ENCODE measurements around the gene WBP2NL.
"Not testable (repeated sequence)": the region's sequence is repeated elsewhere in the genome, so short reads cannot be mapped to it uniquely, and the experiment has no call there.

The WBP2NL gene

GRCh38 chr22:41998361-41999261 is at the start of gene WBP2NL:
TSS of gene WBP2NL (plus strand) at chr22:41998788. CDS start at chr22:41998819, 31 bp downstream.
- DNase-seq (ENCODE audit: low read depth in 2 of 2): peak; percentile 48 to 53

GRCh38 chr22:41948928-41949296 is 49.7 kb upstream of the WBP2NL start:
- not testable (repeated sequence) for DNase-seq (ENCODE audit: low read depth in 2 of 2)

GRCh38 chr22:41949297-41949965 is 49.2 kb upstream of the WBP2NL start:
- no peak for DNase-seq (ENCODE audit: low read depth in 2 of 2)

- no peak for DNase-seq (ENCODE audit: low read depth in 2 of 2)
These were observed 46.6 kb upstream of the WBP2NL start, which contains the start of gene SMIM45 for GRCh38 chr22:41951898-41952474. TSS of gene SMIM45 (plus strand) at chr22:41952150.

- no peak for DNase-seq (ENCODE audit: low read depth in 2 of 2)
These were observed 45.9 kb upstream of the WBP2NL start for GRCh38 chr22:41952713-41953112.

GRCh38 chr22:41957941-41958556 is 40.5 kb upstream of the WBP2NL start:
- no peak for DNase-seq (ENCODE audit: low read depth in 2 of 2)

GRCh38 chr22:41963453-41964111 is 35.0 kb upstream of the WBP2NL start:
- DNase-seq (ENCODE audit: low read depth in 2 of 2): no peak

GRCh38 chr22:41964112-41964491 is 34.5 kb upstream of the WBP2NL start:
- DNase-seq (ENCODE audit: low read depth in 2 of 2): no peak

GRCh38 chr22:41966225-41966606 is 32.4 kb upstream of the WBP2NL start:
- DNase-seq (ENCODE audit: low read depth in 2 of 2): no peak

- DNase-seq (ENCODE audit: low read depth in 2 of 2): peak; percentile 35 to 37
These were observed 31.9 kb upstream of the WBP2NL start for GRCh38 chr22:41966607-41967240.

- DNase-seq (ENCODE audit: low read depth in 2 of 2): no peak
These were observed 30.0 kb upstream of the WBP2NL start for GRCh38 chr22:41968601-41969000.

GRCh38 chr22:41969110-41969646 is 29.4 kb upstream of the WBP2NL start, which contains the start of gene SEPTIN3:
TSS of gene SEPTIN3 (plus strand) at chr22:41969443. CDS start at chr22:41971493, 2,050 bp downstream.
- DNase-seq (ENCODE audit: low read depth in 2 of 2): no peak

GRCh38 chr22:41970601-41971000 is 28.0 kb upstream of the WBP2NL start:
- no peak for DNase-seq (ENCODE audit: low read depth in 2 of 2)

GRCh38 chr22:41971431-41971830 is 27.2 kb upstream of the WBP2NL start:
- DNase-seq (ENCODE audit: low read depth in 2 of 2): no peak

GRCh38 chr22:41974691-41975290 is 23.8 kb upstream of the WBP2NL start:
- no peak for DNase-seq (ENCODE audit: low read depth in 2 of 2)

GRCh38 chr22:41975299-41976069 is 23.1 kb upstream of the WBP2NL start:
- no peak for DNase-seq (ENCODE audit: low read depth in 2 of 2)

GRCh38 chr22:41976070-41976901 is 22.3 kb upstream of the WBP2NL start:
- DNase-seq (ENCODE audit: low read depth in 2 of 2): no peak

- DNase-seq (ENCODE audit: low read depth in 2 of 2): no peak
These were observed 21.5 kb upstream of the WBP2NL start for GRCh38 chr22:41976961-41977566.
